Midbrain (tissue), 1 donor: Measurements from ENCODE around the gene KCNK1.

ENCODE experiments used
- DNase-seq: peaks from one replicate; lab custom pipeline; 2025; lab: John Stamatoyannopoulos, UW

The KCNK1 gene

GRCh38 chr1:233636503-233636877 is 22.6 kb downstream of the KCNK1 start:
- no peak for DNase-seq

DNA sequence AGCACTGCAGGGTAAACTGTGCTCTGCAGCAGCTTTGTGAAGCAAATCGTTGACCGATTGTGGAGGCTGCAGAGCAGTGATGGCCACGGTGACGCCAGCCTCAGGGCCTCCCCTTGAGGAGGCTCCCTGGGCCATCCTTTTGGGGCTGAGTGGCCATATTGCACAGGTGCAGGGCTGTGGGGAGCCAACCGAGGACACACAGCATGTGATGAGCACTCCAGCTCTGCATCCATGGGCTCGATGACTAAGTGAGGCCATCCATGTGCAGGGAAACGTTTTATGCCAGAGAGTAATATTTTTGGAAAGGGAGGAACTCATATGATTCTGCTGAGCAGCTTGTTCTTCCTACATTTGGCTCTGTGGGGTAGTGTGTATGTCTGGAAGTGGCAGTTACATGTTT is 24.6 kb downstream of the KCNK1 start:
- no peak for DNase-seq

DNA sequence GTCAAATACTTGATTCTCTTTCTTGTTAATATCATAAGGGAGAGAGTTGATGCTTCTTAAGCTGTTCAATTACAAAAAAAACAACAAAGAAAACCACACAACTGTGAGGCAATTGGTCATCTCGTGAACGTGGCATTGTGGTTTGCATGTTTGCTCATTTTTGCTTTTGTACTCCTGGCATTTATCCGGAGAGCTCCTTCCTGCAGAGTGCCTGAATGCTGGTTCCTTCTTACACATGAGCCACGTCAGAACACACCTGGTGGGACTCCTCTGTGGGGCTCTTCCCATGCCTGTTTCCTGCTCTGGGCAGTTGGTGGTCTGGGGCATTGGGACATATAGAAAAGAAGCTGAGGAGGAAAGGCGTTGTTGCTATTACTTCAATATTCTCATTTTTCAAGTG is 25.7 kb downstream of the KCNK1 start:
- no peak for DNase-seq

- DNase-seq: no peak
Measured at GRCh38 chr1:233640179-233640578, 26.3 kb downstream of the KCNK1 start.

- no peak for DNase-seq
Measured at GRCh38 chr1:233641029-233641428, 27.1 kb downstream of the KCNK1 start.

- no peak for DNase-seq
Measured at GRCh38 chr1:233647073-233647472, 33.2 kb downstream of the KCNK1 start.

DNA sequence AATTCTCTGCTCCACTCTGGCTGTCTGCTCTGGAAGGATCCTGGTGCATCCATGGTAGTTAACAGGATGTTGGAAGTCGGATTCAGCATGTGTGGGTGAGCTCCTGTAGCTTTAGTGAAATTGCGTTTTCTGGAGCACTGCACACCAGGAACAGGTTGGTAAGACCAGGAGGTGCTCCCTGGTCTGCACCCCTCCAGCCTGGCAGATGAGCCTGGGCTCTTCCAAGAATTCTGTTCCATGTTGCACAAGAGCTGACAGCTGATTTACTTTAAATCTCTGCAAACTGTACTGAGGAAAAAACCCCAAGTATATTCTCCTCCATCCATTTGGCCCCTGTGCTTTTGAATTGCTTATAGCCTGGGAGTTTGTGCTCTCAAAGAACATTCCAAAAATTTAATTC is 33.7 kb downstream of the KCNK1 start:
- no peak for DNase-seq

- no peak for DNase-seq
Measured at GRCh38 chr1:233651061-233651460, 37.2 kb downstream of the KCNK1 start.

DNA sequence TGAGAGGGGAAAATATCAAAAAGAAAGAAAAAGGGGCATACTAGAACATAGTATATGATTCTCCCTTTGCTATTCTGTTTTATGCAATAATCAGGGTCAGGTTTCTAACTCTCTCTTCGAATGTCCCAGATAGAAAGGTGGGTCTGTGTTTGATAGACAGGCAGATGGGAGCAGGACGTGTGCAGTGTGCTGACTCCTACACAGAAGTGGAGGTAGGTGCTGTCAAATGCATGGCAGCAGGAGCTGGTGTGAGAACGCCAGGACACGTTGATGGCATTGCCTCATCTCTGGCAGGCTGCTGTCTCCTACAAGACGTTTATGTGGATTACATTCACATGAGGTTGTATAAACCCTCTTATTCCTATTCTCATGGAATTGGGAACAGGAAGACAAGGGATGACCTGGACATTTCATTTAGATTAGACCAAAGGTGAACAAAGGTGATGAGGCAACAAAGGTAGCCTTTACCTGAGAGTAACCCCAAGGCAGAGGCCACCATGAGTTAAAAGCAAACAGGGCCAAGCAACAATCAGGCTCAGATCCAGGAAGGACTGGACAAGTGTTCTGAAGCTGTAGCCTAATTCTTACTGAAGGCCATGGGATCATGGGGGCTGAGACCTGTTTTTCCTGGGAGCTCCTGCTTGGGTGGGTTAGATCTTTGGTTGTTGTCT is 37.8 kb downstream of the KCNK1 start:
- DNase-seq: no peak

DNA sequence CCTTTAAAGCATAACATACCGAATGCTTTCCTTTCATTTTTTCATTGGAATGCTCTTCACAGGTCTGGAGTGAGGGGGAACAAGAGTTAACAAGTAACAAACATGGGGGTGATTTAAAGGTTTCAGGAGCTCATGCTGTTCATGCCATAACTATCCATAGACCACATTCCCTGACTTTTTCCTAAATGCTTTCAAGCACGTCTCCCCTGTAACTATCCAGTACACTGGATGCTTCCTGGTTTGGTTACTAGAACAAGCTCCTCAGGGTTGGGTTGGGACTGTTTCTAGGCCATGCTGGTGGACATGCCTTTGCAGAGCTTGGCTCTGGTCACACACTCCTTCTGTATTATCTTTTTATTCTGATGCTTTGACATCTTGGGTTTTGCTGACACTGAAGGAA is 38.6 kb downstream of the KCNK1 start:
- no peak for DNase-seq

GRCh38 chr1:233654658-233655280 is 40.9 kb downstream of the KCNK1 start:
- no peak for DNase-seq

- no peak for DNase-seq
Measured at GRCh38 chr1:233655301-233655740, 41.4 kb downstream of the KCNK1 start.

DNA sequence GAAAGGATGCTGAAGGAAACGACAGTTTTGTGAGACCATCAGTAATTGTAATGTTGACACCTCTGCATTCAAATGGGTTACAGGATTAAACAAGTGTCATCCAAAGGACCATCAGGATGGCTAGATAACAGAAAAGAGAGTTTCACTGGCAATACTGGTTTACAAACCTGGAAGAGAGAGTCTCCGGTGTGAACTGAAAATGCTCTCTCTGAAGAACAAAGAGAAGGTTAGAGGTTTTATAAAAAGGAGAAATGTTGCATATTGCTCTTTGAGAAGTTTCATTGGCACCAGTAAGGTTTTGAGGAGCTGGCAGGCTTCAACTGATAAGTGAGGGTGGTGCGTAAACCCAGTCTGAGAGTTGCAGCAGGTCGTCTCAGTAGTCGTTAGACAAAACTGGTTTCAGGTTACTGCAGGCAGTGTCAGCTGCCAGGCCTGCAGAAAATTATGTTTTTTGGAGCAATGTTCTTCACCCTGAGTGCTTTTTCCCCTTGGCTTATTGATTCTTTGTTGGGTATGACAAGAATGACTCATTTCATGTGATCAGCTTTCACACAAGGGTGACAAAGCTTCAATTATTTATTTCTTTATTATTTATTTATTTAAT is 42.2 kb downstream of the KCNK1 start:
- DNase-seq: no peak

DNA sequence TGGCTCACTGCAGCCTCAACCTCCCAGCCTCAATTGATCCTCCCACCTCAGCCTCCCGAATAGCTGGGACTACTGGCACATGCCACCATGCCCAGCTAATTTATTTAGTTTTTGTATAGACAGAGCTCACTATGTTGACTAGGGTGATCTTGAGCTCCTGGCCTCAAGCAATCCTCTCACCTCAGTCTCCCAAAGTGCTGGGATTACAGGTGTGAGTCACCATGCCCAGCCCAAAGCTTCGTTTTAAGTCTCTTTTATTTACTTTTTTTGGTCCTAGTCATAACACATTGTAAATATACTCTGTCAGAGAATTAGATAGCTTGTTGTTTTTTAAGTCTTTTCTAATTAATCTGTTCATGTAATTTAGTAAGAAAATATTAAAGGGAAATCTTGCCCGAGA is 42.8 kb downstream of the KCNK1 start:
- DNase-seq: no peak

- DNase-seq: no peak
Measured at GRCh38 chr1:233657466-233657865, 43.6 kb downstream of the KCNK1 start.

GRCh38 chr1:233659495-233659894 is 45.6 kb downstream of the KCNK1 start:
- no peak for DNase-seq

GRCh38 chr1:233661376-233662159 is 47.7 kb downstream of the KCNK1 start:
- DNase-seq: no peak

GRCh38 chr1:233662575-233663304 is 48.8 kb downstream of the KCNK1 start:
- DNase-seq: no peak

GRCh38 chr1:233664253-233664652 is 50.3 kb downstream of the KCNK1 start:
- DNase-seq: no peak

DNA sequence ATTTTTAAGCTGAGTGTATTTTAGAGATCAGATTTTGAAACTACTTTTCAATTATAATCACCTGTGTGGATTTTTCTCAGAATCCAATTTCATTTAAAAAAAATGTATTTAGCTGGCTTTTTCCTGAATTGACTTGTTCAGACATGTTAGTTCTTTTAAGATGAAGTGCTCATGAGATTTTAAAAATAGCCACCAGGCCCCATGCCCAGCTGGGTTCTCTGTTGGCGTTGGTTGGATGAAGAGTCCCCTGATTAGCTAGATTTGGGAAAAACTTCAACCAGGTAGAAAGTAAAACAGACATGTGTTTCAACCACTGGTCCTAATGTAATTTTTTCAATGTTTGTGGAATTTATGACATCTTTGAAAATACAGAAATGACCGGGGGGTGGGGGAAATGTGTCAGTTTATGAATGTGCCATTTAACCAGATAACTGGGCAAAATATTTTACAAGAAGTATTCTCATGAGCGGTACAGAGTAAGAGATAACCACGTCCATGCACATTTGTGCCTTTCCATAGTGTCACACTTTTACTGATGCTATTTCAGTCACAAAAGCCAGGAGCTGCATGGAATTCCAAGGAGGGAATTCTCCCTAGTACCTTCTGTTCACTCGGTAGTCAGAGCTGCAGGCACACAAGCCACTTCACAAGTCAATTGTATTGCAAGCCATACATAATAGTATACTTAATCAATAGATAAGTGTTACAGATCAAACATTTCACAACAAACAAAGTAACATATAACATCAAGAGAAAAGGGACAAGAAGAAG is 51.1 kb downstream of the KCNK1 start:
- no peak for DNase-seq

DNA sequence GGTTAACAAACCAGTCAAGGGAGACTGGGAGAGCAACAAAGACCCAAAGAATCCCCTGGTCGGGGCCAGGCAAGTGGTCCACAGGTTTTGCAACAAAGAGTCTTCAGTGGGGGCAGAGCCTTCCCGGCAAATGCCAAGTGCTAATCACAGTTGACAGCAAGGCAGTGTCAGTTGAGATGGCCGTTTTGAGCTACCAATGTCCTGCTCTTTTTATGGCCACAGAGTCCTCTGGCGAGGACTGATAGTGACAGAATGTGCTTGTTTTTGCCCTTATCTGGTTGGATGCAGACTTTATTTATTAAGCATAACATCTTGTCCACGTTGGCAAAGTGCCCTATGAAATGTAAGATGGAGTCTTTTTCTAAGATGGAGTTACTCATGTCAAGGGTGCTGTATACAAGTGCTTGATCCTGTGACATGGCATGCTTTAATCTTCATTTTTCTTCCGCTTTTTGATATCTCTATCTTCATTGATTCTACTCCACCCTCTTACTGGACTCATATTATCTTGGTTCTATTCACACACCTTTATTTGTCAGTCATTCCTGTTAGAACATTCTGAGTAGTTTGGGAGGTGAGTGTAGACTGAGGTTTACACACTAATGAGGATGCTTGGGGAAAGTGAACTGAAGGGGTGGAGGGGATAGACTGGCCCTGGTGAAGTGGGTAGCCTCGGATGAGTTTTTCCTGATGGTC is 51.8 kb downstream of the KCNK1 start:
- no peak for DNase-seq
